ENCODE measurements around the gene NAA80. TPM values are rescaled to one million over a fixed set of nuclear protein-coding genes. Genes with fewer than 3 reads are reported as not detected.
A peak's percentile ranks its signal among the peaks of the same experiment; 100 is the strongest.

NAA80 gene
- polyA plus RNA-seq, 3 donors: 2.3 to 21.3 (median 4.6) TPM

DNA sequence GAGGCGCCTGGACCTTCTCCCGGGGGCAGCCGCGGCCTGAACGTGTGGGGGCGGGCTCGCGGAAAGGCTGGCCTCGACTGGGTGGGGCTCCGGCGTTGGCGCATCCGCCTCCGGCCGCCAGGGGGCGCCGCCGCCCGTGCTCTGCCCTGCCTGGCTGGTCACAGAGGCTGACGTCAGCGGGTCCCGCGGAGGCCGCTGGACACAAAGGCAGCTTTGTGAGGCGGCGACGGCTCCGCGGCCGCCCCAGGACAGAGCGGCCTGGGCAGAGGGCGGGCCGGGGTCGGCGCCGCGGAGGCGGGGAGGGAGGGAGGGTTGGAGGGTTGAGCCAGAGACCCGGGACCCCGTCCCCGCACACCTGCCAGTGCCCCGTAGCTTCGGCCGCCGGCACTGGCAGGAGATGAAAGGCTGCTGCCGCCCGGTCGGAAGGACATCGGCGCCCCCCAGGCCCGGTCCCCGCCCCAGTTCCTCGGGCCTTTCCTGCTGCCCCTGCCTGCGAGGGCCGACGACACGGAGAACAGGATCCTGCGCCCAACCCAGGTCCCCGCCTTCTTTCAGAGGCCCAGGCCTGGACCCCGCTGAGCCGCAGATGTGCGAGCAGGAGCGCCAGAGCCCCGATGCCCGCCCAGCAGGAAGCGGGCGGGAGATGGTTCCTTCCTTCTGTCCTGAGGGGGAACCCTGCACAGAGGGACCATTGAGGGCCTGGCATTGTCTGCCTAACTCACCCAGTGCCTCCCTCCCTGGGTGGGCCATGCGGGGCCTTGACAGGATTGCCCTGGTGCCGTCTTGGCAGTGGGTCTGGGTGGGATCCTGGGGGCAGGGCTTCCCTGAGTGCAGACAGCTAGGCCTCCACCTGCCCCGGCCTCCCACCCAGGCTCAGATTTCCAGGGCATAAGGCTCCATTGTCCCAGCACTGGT lies 38.9 kb downstream of the NAA80 start:
- Mint-ChIP-seq H3K4me3 (peak overlapping the region; percentile 67 to 69), H3K27ac (peak overlapping the region; percentile 45 to 88 (median 80)), H3K36me3 (peaks cover 37 to 45% of the 10 kb centered on the region in 2 donors), H3K4me1 (peaks cover 14% of the 10 kb centered on the region), H3K9me3 (peaks cover 0 to 10% (median 4%) of the 10 kb centered on the region in 7 donors), H3K27me3 (ENCODE audit: low read depth in 3 of 3) (peaks cover 3 to 7% (median 6%) of the 10 kb centered on the region in 3 donors)
- H3K36me3 ChIP-seq (replicated peaks in 1 of 2; ENCODE audit: control insufficient read depth in 1 of 2, insufficient read depth in 2 of 2, low read length in 2 of 2): peaks cover 40 to 43% of the 10 kb centered on the region in 2 donors
- peak overlapping the region; percentile 64 for H3K9ac ChIP-seq (ENCODE audit: insufficient read depth, low read length, poor library complexity, severe bottlenecking)
- intact Hi-C loops (cut with micrococcal nuclease): no loop called here
- peak overlapping the region; percentile 33 to 41 for H3K27ac ChIP-seq (ENCODE audit: low read depth in 1 of 2, low read length in 2 of 2)
- DNase-seq: peak; percentile 87 to 91 (median 88)
- peak overlapping the region in 2 of 3 experiments; percentile 27 to 64 for H3K4me3 ChIP-seq (replicated peaks in 1 of 3; ENCODE audit: low read depth in 2 of 3, low read length in 3 of 3)
- H3K27me3 ChIP-seq (ENCODE audit: control insufficient read depth in 2 of 2, insufficient read depth in 2 of 2, low read length in 2 of 2): no peaks in the 10 kb centered on the region
- H2AFZ ChIP-seq (ENCODE audit: insufficient read depth, low read depth, low read length, poor library complexity, severe bottlenecking): peak overlapping the region; percentile 62
- H3K4me1 ChIP-seq (ENCODE audit: control insufficient read depth in 1 of 2, insufficient read depth in 2 of 2, low read length in 2 of 2): peaks cover 17 to 36% of the 10 kb centered on the region in 2 donors
- peaks cover 0 to 10% of the 10 kb centered on the region in 2 donors for H3K9me3 ChIP-seq (replicated peaks in 1 of 2; ENCODE audit: control insufficient read depth in 1 of 2, insufficient read depth in 1 of 2, low read length in 2 of 2)
- H3K79me2 ChIP-seq (ENCODE audit: insufficient read depth, low read length): peaks cover 21% of the 10 kb centered on the region
- peak overlapping the region; percentile 77 for H3K4me2 ChIP-seq (replicated peaks; ENCODE audit: extremely low read depth, low read length, poor library complexity, severe bottlenecking)
- peaks cover 73% of the 10 kb centered on the region for H4K20me1 ChIP-seq (ENCODE audit: insufficient read depth, low read length)
- WGBS (ENCODE audit: insufficient coverage): under 1% methylated on average over 63 of the region's 70 CpGs
- TF ChIP-seq, protein P1, sequence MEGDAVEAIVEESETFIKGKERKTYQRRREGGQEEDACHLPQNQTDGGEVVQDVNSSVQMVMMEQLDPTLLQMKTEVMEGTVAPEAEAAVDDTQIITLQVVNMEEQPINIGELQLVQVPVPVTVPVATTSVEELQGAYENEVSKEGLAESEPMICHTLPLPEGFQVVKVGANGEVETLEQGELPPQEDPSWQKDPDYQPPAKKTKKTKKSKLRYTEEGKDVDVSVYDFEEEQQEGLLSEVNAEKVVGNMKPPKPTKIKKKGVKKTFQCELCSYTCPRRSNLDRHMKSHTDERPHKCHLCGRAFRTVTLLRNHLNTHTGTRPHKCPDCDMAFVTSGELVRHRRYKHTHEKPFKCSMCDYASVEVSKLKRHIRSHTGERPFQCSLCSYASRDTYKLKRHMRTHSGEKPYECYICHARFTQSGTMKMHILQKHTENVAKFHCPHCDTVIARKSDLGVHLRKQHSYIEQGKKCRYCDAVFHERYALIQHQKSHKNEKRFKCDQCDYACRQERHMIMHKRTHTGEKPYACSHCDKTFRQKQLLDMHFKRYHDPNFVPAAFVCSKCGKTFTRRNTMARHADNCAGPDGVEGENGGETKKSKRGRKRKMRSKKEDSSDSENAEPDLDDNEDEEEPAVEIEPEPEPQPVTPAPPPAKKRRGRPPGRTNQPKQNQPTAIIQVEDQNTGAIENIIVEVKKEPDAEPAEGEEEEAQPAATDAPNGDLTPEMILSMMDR (IDR thresholded peaks at IDR 0.05): peak; percentile 97

- peak overlapping the region; percentile 26 to 31 for H3K27ac ChIP-seq (ENCODE audit: low read depth in 1 of 2, low read length in 2 of 2)
- H3K9ac ChIP-seq (ENCODE audit: insufficient read depth, low read length, poor library complexity, severe bottlenecking): no peak overlapping the region
- H3K4me3 ChIP-seq (replicated peaks in 1 of 3; ENCODE audit: low read depth in 2 of 3, low read length in 3 of 3): peak overlapping the region in 1 of 3 experiments; percentile 64
- H3K27me3 Mint-ChIP-seq (ENCODE audit: low read depth in 3 of 3): peaks cover 3 to 6% (median 6%) of the 10 kb centered on the region in 3 donors
- no peak for DNase-seq
- peaks cover 80% of the 10 kb centered on the region for H4K20me1 ChIP-seq (ENCODE audit: insufficient read depth, low read length)
- peaks cover 43 to 52% of the 10 kb centered on the region in 2 donors for H3K36me3 Mint-ChIP-seq
- H3K27me3 ChIP-seq (ENCODE audit: control insufficient read depth in 2 of 2, insufficient read depth in 2 of 2, low read length in 2 of 2): no peaks in the 10 kb centered on the region
- H3K9me3 Mint-ChIP-seq: peaks cover 0 to 10% (median 4%) of the 10 kb centered on the region in 7 donors
- H3K36me3 ChIP-seq (replicated peaks in 1 of 2; ENCODE audit: control insufficient read depth in 1 of 2, insufficient read depth in 2 of 2, low read length in 2 of 2): peaks cover 43 to 51% of the 10 kb centered on the region in 2 donors
- peaks cover 25 to 44% of the 10 kb centered on the region in 2 donors for H3K4me1 ChIP-seq (ENCODE audit: control insufficient read depth in 1 of 2, insufficient read depth in 2 of 2, low read length in 2 of 2)
- TF ChIP-seq, protein P1 (IDR thresholded peaks at IDR 0.05): no peak
- H3K4me2 ChIP-seq (replicated peaks; ENCODE audit: extremely low read depth, low read length, poor library complexity, severe bottlenecking): peak overlapping the region; percentile 77
- H2AFZ ChIP-seq (ENCODE audit: insufficient read depth, low read depth, low read length, poor library complexity, severe bottlenecking): no peak overlapping the region
- peaks cover 20% of the 10 kb centered on the region for H3K4me1 Mint-ChIP-seq
- 58% methylated on average over 15 of the region's 18 CpGs for WGBS (ENCODE audit: insufficient coverage)
- H3K4me3 Mint-ChIP-seq: peak overlapping the region; percentile 61 to 67
- intact Hi-C loops (cut with micrococcal nuclease): no loop called here
- peaks cover 0 to 10% of the 10 kb centered on the region in 2 donors for H3K9me3 ChIP-seq (replicated peaks in 1 of 2; ENCODE audit: control insufficient read depth in 1 of 2, insufficient read depth in 1 of 2, low read length in 2 of 2)
- peak overlapping the region; percentile 52 to 88 (median 74) for H3K27ac Mint-ChIP-seq
- H3K79me2 ChIP-seq (ENCODE audit: insufficient read depth, low read length): peaks cover 29% of the 10 kb centered on the region
Observed at GRCh38 chr3:50259432-50260026, 39.7 kb downstream of the NAA80 start.
